GM12864 (cell line): ENCODE measurements around the gene PCGF1.

Experiments
- DNase-seq: peaks from one replicate; pipeline ENCODE4 v3.0.0-alpha.2; 2011; ENCODE audit warnings: low read depth
- H3K4me3 ChIP-seq: 2 replicates; pipeline ENCODE4 v1.5.1; 2011; ENCODE audit warnings: mild to moderate bottlenecking, low read depth, low read length, control low read depth
- CTCF ChIP-seq: IDR thresholded peaks from 2 replicates; pipeline ENCODE4 v1.5.1; 2011; ENCODE audit warnings: low read depth, mild to moderate bottlenecking, moderate library complexity, low read length, control low read depth, inconsistent platforms; ENCODE audit errors: missing control alignments

PCGF1 gene

GRCh38 chr2:74457549-74458131 is 49.9 kb downstream of the PCGF1 start:
- H3K4me3 ChIP-seq = peak overlapping the region; percentile 78
- no peak for TF ChIP-seq CTCF
- DNase-seq = peak; percentile 53

GRCh38 chr2:74457129-74457548 is 50.4 kb downstream of the PCGF1 start:
- no peak for DNase-seq
- no peak for TF ChIP-seq CTCF
- peak overlapping the region; percentile 78 for H3K4me3 ChIP-seq
